IMR-90 (cell line): ENCODE data around the gene LCP1. TPM values are rescaled to one million over a fixed set of nuclear protein-coding genes. Genes with fewer than 3 reads are reported as not detected.

Source experiments
- ATAC-seq: fragments of 200-7000 bp; cut with Tn5 transposase; 2 replicates; pipeline ENCODE4 v1.9.1; 2020; ENCODE audit warnings: low read depth, mild to moderate bottlenecking, moderate library complexity
- BruUV-seq: library from RNA; stranded (reverse); fragments of 400-500 nt; replicated peaks from 2 replicates; lab custom pipeline; 2021; lab: Mats Ljungman, UMichigan
- CTCF ChIA-PET: fragments of 300-600 bp; formaldehyde crosslinking; extraction: SDS; loops from one replicate; lab custom pipeline; 2021; ENCODE audit warnings: antibody characterized with exemption; lab: Yijun Ruan, JAX
- POLR2A ChIA-PET: fragments of 300-600 bp; sonication (Branson Sonifier 250); formaldehyde crosslinking; loops from one replicate; lab custom pipeline; 2022; ENCODE audit warnings: antibody characterized with exemption; ENCODE audit not compliant: unreplicated experiment; lab: Charles Lee
- DNase-seq: peaks from one replicate; pipeline ENCODE4 v3.0.0; 2013
- H2AFZ ChIP-seq: replicated peaks from 2 replicates; pipeline ENCODE3; 2013; ENCODE audit warnings: low read length, mild to moderate bottlenecking; ENCODE audit not compliant: poor library complexity
- H2AK5ac ChIP-seq: 2 replicates; pipeline ENCODE4 v1.6.1; 2013; ENCODE audit warnings: low read depth, low read length, inconsistent platforms
- H2AK9ac ChIP-seq: replicated peaks from 2 replicates; pipeline ENCODE3; 2013; ENCODE audit warnings: mild to moderate bottlenecking, low read depth, low read length, moderate library complexity; ENCODE audit not compliant: poor library complexity
- H2BK120ac ChIP-seq: 2 replicates; pipeline ENCODE4 v1.6.1; 2013; ENCODE audit warnings: low read depth, low read length, inconsistent platforms
- H2BK15ac ChIP-seq: 3 replicates; pipeline ENCODE4 v1.6.1; 2013; ENCODE audit warnings: low read depth, low read length, inconsistent platforms
- H2BK20ac ChIP-seq: 2 replicates; pipeline ENCODE4 v1.6.1; 2013; ENCODE audit warnings: low read depth, mild to moderate bottlenecking, inconsistent platforms, low read length, moderate library complexity
- H2BK5ac ChIP-seq: 2 replicates; pipeline ENCODE4 v1.6.1; 2013; ENCODE audit warnings: mild to moderate bottlenecking, low read depth, low read length, inconsistent platforms; ENCODE audit not compliant: poor library complexity, severe bottlenecking
- H3K14ac ChIP-seq: replicated peaks from 2 replicates; pipeline ENCODE4 v1.6.1; 2013; ENCODE audit warnings: low read depth, low read length, inconsistent platforms
- H3K18ac ChIP-seq: 2 replicates; pipeline ENCODE4 v1.6.1; 2013; ENCODE audit warnings: low read depth, low read length, control low read depth
- H3K23ac ChIP-seq: 2 replicates; pipeline ENCODE4 v1.6.1; 2013; ENCODE audit warnings: low read depth, low read length, inconsistent platforms
- H3K27ac ChIP-seq: 2 replicates; pipeline ENCODE4 v1.5.1; 2013; ENCODE audit warnings: mild to moderate bottlenecking, control low read depth, low read length; ENCODE audit not compliant: insufficient read depth
- H3K27me3 ChIP-seq: 2 replicates; pipeline ENCODE4 v1.6.1; 2013; ENCODE audit warnings: low read length; ENCODE audit not compliant: control insufficient read depth, insufficient read depth
- H3K36me3 ChIP-seq: 2 replicates; pipeline ENCODE4 v1.6.1; 2013; ENCODE audit warnings: low read length, mixed read lengths; ENCODE audit not compliant: control insufficient read depth, insufficient read depth
- H3K4ac ChIP-seq: 2 replicates; pipeline ENCODE4 v1.6.1; 2013; ENCODE audit warnings: low read depth, low read length, inconsistent platforms
- H3K4me1 ChIP-seq: 2 replicates; pipeline ENCODE4 v1.6.1; 2013; ENCODE audit warnings: low read length, mixed read lengths; ENCODE audit not compliant: control insufficient read depth, insufficient read depth
- H3K4me2 ChIP-seq: 2 replicates; pipeline ENCODE4 v1.6.1; 2013; ENCODE audit warnings: low read depth, mild to moderate bottlenecking, control low read depth, low read length, moderate library complexity
- H3K4me3 ChIP-seq: 2 replicates; pipeline ENCODE4 v1.5.1; 2013; ENCODE audit warnings: low read depth, mild to moderate bottlenecking, control low read depth, low read length, moderate library complexity; ENCODE audit not compliant: insufficient read depth
- H3K56ac ChIP-seq: 2 replicates; pipeline ENCODE4 v1.6.1; 2013; ENCODE audit warnings: low read length, inconsistent platforms; ENCODE audit not compliant: insufficient read depth; ENCODE audit errors: extremely low read depth
- H3K79me1 ChIP-seq, 2 experiments: 2 replicates each; pipeline ENCODE4 v1.6.1; 2013; ENCODE audit warnings: low read length in 2 of 2, inconsistent platforms in 1 of 2, low read depth in 1 of 2
- H3K9ac ChIP-seq: 2 replicates; pipeline ENCODE4 v1.6.1; 2013; ENCODE audit warnings: low read depth, low read length, control low read depth
- H3K9me1 ChIP-seq: 2 replicates; pipeline ENCODE4 v1.6.1; 2013; ENCODE audit warnings: low read length, inconsistent platforms; ENCODE audit not compliant: insufficient read depth
- H3K9me3 ChIP-seq: 2 replicates; pipeline ENCODE4 v1.6.1; 2013; ENCODE audit warnings: low read length; ENCODE audit not compliant: control insufficient read depth, insufficient read depth
- H4K20me1 ChIP-seq: 2 replicates; pipeline ENCODE4 v1.6.1; 2013; ENCODE audit warnings: low read length, inconsistent platforms; ENCODE audit not compliant: insufficient read depth
- H4K5ac ChIP-seq: 2 replicates; pipeline ENCODE4 v1.6.1; 2013; ENCODE audit warnings: mild to moderate bottlenecking, low read depth, low read length, control low read depth
- H4K8ac ChIP-seq, 2 experiments: 2 replicates each; pipeline ENCODE4 v1.6.1; 2013; ENCODE audit warnings: low read depth in 2 of 2, low read length in 2 of 2, control low read depth in 1 of 2, inconsistent platforms in 1 of 2
- H4K91ac ChIP-seq: 2 replicates; pipeline ENCODE4 v1.6.1; 2013; ENCODE audit warnings: low read depth, low read length, inconsistent platforms; ENCODE audit not compliant: insufficient read depth
- CHD1 ChIP-seq: IDR thresholded peaks from 2 replicates; pipeline ENCODE4 v1.6.1; 2012; ENCODE audit warnings: low read depth, low read length, improper control_type of control experiment
- CTCF ChIP-seq: conservative IDR thresholded peaks from 2 replicates; pipeline ENCODE4 v1.5.1; 2012; ENCODE audit warnings: mild to moderate bottlenecking, low read depth, low read length, improper control_type of control experiment
- MAZ ChIP-seq: IDR thresholded peaks from 2 replicates; pipeline ENCODE4 v1.6.1; 2012; ENCODE audit warnings: low read depth, mild to moderate bottlenecking, low read length, improper control_type of control experiment, moderate library complexity, borderline replicate concordance
- MXI1 ChIP-seq: IDR thresholded peaks from 2 replicates; pipeline ENCODE4 v1.6.1; 2012; ENCODE audit warnings: low read depth, mild to moderate bottlenecking, low read length, moderate library complexity, borderline replicate concordance
- RAD21 ChIP-seq: IDR thresholded peaks from 2 replicates; pipeline ENCODE4 v1.6.1; 2012; ENCODE audit warnings: low read length, improper control_type of control experiment
- USF2 ChIP-seq: fragments of 150-350 bp; IDR thresholded peaks from 2 replicates; pipeline ENCODE4 v1.6.1; 2017; ENCODE audit warnings: mild to moderate bottlenecking, antibody characterized with exemption, low read length, low read depth
- WGBS, 2 experiments: methylation state at CpG; one replicate each; pipeline versions ENCODE4 v1.1.5 to v1.1.7; 2013; ENCODE audit warnings: missing lambda C conversion rate in 2 of 2; ENCODE audit not compliant: insufficient read length in 1 of 2; ENCODE audit errors: extremely low coverage in 2 of 2; 5-methylcytosine and 5-hydroxymethylcytosine counted together
- dilution Hi-C: fragments of 300-500 bp; cut with HindIII; formaldehyde crosslinking; loops from one replicate; pipeline ENCODE4 v1.14.3; 2018; ENCODE audit warnings: low sequenced_read_pairs; ENCODE audit not compliant: unreplicated experiment
- in situ Hi-C: fragments of 300-500 bp; cut with MboI; formaldehyde crosslinking; loops from 3 replicates; pipeline ENCODE4 v1.14.3; 2019; ENCODE audit warnings: low sequenced_read_pairs, inconsistent platforms, mixed read lengths
- intact Hi-C: fragments of 100-400 bp; cut with micrococcal nuclease; formaldehyde crosslinking; loops from 2 replicates; pipeline ENCODE4 v1.10.0; 2022
- polyA plus RNA-seq, 3 experiments: library from polyadenylated mRNA; depleted of rRNA; stranded (reverse); fragments of >200 nt; gene quantifications; 2 replicates each; pipeline ENCODE4 v1.2.3, GENCODE V29; 2012; ENCODE audit warnings: low replicate concordance in 1 of 3
- total RNA-seq: library from RNA; depleted of rRNA; stranded (reverse); fragments of >200 nt; gene quantifications from 2 replicates; pipeline ENCODE4 v1.2.3, GENCODE V29; 2012

LCP1 gene
- total and polyA plus RNA-seq, 2 of the 4 experiments (the other 2 are of a cell fraction), result not detected

- Histone ChIP-seq H2BK5ac (no peak overlapping the region), H3K14ac (no peak overlapping the region), H3K9me3 (no peaks in the 10 kb centered on the region), H2AK9ac (no peak overlapping the region), H3K23ac (no peak overlapping the region), H2BK20ac (no peak overlapping the region), H2BK15ac (no peak overlapping the region), H3K27ac (no peak overlapping the region), H3K4ac (no peak overlapping the region), H3K18ac (no peak overlapping the region), H4K8ac (no peak overlapping the region), H3K9me1 (no peaks in the 10 kb centered on the region), H2BK120ac (no peak overlapping the region), H3K36me3 (no peaks in the 10 kb centered on the region), H3K4me3 (no peak overlapping the region), H3K4me1 (no peaks in the 10 kb centered on the region), H3K9ac (no peak overlapping the region), H3K56ac (no peak overlapping the region), H3K4me2 (no peak overlapping the region), H4K20me1 (no peaks in the 10 kb centered on the region), H2AFZ (no peak overlapping the region), H4K91ac (no peak overlapping the region), H4K5ac (no peak overlapping the region), H3K27me3 (peaks cover 6% of the 10 kb centered on the region), H3K79me1 (no peaks in the 10 kb centered on the region), H2AK5ac (no peak overlapping the region)
- no CpG with 5 or more reads among the region's 1 CpG for WGBS, 2 experiments
- dilution Hi-C loops (no loop called here), intact Hi-C loops (no loop called here), in situ Hi-C loops (no loop called here)
- no peak for TF ChIP-seq CHD1
- TF ChIP-seq MAZ, result no peak
- TF ChIP-seq CTCF, result no peak
- TF ChIP-seq USF2, result no peak
- no peak for TF ChIP-seq MXI1
- no peak for TF ChIP-seq RAD21
- POLR2A ChIA-PET, result no interaction called here
- no peak for DNase-seq
- ATAC-seq, result no peak
- CTCF ChIA-PET, result no interaction called here
- BruUV-seq, result no TSS peak
Measured at GRCh38 chr13:46206143-46206542, 24.2 kb upstream of the LCP1 start.
